Fibroblast of upper back skin (primary cell): ENCODE data around the gene DIAPH1.

ENCODE experiments used
- DNase-seq: peaks from one replicate; pipeline ENCODE4 v3.0.0-alpha.2; 2013

Gene DIAPH1

DNA sequence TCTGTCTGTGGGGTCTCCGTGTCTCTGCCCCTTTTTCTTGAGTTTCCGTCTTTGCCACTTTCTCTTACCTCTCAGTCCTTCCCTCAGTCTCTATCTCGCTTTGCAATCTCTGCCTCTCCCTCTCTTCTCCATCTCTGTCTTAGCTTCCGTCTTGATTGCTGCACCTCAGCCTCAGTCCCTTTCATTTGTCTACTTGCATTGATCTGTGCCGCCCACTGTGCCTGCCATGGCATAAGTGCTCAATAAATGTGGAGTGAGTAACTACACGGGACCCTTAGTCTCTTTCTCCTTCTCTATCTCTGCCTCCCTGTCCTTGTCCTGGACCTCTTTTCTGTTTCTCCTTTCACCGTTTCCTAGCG is 123.4 kb downstream of the DIAPH1 start:
- DNase-seq: no peak

DNA sequence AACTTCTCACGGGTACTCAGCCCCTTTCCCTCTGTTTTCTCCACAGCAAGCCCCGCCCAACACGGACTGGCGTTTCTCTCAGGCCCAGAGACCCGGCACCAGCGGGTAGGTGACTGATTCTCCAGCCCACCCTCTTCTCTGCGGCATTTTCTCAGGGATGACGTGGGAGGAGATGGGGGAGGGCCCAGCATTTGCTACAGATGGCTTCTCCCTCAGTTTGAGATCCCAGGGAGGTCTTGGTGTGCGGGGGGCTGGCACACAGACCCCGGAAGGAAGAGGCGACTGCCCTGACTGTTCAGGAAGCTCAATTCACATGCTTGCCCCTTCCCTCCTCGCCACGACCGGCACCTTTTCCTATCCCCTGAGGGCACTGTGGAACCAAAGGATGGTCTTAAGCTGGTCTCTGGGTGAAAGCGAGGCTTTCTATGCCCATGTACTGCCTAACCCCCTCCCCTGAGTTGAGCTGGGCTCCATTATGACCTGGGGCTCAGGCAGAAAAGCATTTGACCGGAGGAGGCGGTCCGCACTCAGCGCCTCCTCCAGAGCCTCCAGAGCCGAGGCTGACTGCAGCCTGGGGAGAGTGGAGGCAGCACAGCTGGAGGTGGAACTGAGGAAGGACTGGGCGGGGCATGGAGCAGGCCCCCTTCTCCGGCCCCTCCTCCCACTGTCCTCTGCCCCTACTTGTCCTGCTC is 123.9 kb downstream of the DIAPH1 start:
- peak; percentile 68 for DNase-seq

GRCh38 chr5:141493500-141494422 is 125.0 kb downstream of the DIAPH1 start:
- DNase-seq: peak; percentile 65

DNA sequence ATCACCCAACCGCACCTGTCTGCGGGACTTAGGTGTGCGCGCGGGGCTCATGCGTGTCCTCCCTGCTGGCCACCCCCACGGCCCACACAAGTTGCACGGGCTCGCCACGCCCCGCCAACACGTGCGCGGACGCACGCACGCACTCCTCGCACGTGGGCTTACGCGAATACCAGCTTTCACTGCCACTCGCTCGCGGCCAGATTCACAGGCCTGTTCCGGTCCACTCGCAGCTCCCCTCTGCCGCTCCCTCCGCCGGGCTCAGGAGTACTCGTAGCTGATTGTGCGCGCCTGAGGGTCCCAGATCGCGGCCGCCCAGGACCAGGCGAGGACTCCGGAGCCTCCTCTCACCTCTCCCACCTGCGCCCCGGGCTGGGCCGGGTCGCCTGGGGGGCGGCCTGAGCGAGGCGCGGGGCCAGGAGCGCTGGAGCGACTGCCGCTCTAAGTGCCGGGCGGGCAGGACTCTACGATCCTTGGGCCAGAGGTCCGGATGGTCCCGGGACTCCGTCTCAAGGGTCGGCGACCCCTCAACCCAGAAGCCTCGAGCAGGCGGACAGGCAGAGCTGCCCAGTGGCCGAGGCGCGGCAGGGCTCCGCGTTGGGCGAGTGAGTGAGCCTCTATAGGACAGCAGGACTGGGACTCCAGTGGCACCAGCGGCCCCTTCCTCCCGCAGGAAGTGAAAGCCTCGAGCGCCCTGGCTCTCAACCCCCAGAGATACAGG is 126.5 kb downstream of the DIAPH1 start:
- DNase-seq: no peak

DNA sequence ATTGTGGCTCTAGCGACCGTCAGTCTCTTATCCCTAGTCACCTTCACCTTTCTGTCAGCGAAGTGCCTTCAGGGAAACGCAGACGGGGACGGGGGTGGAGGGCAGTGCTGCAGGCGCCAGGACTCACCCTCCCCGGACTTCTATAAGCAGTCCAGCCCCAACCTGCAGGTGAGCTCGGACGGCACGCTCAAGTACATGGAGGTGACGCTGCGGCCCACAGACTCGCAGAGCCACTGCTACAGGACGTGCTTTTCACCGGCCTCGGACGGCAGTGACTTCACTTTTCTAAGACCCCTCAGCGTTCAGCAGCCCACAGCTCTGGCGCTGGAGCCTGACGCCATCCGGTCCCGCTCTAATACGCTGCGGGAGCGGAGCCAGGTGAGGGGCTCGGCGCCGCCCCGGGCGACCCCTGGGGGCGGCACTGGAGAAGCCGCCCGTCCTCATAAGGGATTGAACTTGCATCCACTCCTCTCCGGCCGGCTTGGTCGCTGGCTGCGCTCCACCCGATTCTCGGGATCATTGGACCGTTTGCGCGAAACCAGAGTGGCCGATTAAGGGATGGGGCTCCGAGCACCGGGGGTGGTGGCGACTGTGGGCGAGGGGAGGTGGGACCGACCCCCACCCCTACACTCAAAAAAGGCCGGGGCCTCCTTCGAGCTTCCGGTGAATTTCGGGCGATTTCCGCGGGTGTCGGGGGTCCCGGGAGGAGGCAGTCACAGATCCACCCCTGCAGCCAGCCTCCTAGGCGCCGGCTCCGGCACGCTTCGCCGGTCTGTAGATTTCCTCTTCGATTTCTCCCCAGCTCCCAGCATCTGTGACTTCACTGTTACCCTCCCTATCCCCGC is 127.3 kb downstream of the DIAPH1 start:
- DNase-seq: no peak

- DNase-seq: no peak
Observed at GRCh38 chr5:141490771-141491170, 128.0 kb downstream of the DIAPH1 start.

DNA sequence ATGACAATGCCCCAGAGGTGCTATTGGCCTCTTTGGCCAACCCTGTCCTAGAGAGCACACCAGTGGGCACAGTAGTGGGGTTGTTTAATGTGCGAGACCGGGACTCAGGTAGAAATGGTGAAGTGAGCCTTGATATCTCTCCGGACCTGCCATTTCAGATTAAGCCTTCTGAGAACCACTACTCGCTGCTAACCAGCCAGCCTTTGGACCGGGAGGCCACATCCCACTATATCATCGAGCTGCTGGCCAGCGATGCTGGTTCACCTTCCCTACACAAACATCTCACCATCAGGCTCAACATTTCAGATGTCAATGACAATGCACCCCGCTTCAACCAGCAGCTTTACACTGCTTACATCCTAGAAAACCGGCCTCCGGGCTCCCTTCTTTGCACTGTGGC is 128.5 kb downstream of the DIAPH1 start:
- DNase-seq: no peak

GRCh38 chr5:141489841-141490240 is 129.0 kb downstream of the DIAPH1 start:
- no peak for DNase-seq

DNA sequence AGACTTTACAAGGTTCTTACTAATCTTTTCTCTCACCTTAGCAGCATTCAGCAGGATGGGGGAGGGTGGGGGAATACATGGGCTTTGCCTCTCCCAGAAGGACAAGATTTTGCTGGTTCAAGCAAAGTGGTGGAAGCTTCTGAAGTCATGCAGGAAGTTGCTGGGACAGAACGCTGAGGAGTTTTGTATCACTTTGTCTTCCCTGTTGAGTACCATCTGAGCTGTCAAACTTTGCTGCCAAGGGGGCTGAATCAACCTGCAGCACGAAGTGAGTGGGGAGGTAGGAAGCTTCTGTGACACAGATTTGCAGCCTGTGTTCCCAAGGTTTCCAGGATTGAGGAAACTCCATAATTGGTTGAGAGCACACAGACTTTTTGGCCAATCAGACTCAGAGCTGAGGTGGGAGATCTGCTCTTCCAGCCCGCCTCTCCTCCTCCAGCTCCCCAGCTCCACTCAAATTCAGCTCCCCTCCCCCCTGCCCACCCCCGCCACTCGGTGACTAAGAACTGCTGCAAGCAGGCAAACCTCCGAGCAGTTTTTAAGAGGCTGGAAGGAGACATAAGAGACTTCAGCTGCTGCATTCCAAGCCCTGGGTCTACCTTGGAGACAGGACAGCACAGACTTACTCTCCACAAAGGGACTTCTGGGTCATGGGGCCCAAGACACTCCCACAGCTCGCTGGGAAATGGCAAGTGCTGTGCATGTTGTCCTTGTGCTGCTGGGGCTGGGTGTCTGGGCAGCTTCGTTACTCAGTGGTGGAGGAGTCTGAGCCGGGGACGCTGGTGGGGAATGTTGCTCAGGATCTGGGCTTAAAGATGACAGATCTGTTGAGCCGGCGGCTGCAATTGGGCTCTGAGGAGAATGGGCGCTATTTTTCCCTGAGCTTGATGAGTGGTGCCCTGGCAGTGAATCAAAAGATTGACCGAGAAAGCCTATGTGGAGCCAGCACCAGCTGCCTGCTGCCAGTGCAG is 129.9 kb downstream of the DIAPH1 start, which contains the start of gene PCDHGC5:
TSS of gene PCDHGC5 (plus strand) at position 491 of the 971 bp plus-strand sequence. CDS start at position 651, 160 bp downstream.
- peak; percentile 87 for DNase-seq

DNA sequence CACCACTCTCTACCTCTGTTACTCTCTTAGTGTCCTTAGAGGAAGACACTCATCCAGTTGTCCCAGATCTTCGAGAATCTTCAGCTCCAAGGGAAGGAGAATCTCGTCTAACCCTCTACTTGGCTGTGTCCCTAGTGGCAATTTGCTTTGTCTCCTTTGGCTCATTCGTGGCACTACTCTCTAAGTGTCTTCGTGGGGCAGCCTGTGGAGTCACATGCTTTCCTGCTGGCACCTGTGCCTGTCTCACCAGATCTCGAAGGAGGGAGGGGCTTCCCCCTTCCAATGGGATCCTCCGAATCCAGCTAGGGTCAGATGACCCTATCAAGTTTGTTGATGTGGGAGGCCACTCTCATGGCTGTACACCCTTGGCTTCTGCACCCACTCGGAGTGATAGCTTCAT is 131.7 kb downstream of the DIAPH1 start:
- DNase-seq: no peak

DNA sequence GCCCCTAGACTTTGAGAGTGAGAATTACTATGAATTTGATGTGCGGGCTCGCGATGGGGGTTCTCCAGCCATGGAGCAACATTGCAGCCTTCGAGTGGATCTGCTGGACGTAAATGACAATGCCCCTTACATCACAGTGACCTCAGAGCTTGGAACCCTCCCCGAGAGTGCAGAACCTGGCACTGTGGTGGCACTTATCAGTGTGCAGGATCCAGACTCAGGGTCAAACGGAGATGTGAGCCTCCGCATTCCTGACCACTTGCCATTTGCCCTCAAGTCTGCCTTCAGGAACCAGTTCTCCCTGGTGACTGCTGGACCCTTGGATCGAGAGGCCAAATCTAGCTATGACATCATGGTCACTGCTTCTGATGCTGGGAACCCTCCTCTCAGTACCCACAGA is 132.7 kb downstream of the DIAPH1 start:
- no peak for DNase-seq

DNA sequence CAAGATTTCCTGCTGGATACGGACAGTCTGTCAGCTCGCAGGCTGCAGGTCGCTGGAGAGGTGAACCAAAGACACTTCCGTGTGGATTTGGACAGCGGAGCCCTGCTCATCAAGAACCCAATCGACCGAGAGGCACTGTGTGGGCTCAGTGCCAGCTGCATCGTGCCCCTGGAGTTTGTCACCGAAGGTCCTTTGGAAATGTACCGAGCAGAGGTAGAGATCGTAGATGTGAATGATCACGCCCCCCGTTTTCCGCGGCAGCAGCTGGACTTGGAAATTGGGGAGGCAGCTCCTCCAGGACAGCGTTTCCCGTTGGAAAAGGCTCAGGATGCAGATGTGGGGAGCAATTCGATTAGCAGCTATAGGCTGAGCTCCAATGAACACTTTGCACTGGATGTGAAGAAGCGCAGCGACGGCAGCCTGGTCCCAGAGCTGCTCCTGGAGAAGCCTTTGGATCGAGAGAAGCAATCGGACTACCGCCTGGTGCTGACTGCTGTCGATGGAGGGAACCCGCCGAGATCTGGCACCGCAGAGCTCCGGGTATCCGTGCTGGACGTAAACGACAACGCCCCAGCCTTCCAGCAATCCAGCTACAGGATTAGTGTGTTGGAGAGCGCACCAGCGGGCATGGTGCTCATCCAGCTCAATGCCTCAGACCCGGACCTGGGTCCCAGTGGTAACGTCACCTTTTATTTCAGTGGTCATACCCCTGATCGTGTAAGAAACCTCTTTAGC is 133.3 kb downstream of the DIAPH1 start:
- DNase-seq: no peak

- DNase-seq: no peak
Observed at GRCh38 chr5:141484641-141485311, 134.0 kb downstream of the DIAPH1 start, which contains the start of gene PCDHGC4. Gene PCDHGC4 (plus strand): TSS chr5:141485030. CDS start chr5:141485174, 144 bp downstream.

DNA sequence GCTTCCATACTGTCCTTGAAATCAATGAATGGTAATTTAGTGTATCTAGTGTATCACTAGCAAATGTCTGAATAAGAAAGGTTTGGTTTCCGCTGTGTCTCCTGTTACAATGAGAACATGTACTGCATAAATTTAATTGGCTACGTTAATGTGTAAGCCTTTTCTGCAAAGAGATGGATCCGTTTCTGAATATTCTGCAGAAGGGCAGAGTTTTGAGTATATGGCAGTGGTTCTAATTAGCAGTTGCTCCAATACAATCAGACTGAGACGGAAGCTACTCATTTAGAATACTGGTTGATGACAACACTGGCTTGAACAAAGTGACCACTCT is 134.5 kb downstream of the DIAPH1 start:
- no peak for DNase-seq

GRCh38 chr5:141483902-141484301 is 134.9 kb downstream of the DIAPH1 start:
- no peak for DNase-seq

GRCh38 chr5:141479776-141480175 is 139.0 kb downstream of the DIAPH1 start:
- DNase-seq: peak; percentile 36

DNA sequence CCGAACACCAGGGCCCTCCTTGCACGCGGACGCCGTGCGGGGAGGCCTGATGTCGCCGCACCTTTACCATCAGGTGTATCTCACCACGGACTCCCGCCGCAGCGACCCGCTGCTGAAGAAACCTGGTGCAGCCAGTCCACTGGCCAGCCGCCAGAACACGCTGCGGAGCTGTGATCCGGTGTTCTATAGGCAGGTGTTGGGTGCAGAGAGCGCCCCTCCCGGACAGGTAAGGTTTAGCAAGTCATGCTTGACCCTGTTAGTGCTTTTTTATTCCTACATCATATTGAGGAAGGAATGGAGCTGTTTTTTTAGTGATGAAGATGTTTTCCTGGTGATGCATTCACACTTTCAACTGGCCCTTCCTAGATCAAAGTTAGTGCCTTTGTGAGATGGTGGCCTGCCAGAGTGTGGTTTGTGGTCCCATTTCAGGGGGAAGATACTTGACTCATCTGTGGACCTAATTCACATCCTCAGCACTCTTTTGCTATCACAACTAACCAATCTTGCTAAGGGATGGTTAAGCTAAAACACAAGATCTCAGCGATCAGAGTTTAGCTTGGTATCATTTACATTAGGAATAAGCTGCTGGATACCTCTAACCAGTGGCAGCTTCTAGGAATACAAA is 140.4 kb downstream of the DIAPH1 start:
- DNase-seq: peak; percentile 60

- DNase-seq: no peak
Observed at GRCh38 chr5:141477815-141478214, 141.0 kb downstream of the DIAPH1 start.

DNA sequence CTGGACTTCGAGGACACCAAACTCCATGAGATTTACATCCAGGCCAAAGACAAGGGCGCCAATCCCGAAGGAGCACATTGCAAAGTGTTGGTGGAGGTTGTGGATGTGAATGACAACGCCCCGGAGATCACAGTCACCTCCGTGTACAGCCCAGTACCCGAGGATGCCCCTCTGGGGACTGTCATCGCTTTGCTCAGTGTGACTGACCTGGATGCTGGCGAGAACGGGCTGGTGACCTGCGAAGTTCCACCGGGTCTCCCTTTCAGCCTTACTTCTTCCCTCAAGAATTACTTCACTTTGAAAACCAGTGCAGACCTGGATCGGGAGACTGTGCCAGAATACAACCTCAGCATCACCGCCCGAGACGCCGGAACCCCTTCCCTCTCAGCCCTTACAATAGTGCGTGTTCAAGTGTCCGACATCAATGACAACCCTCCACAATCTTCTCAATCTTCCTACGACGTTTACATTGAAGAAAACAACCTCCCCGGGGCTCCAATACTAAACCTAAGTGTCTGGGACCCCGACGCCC is 141.7 kb downstream of the DIAPH1 start:
- DNase-seq: no peak
